Liver (tissue), 3 donors: ENCODE results near the gene SLC35B1.

ENCODE experiments used
- GABPA ChIP-seq, 2 donors: IDR thresholded peaks in 1 of 2; conservative IDR thresholded peaks in 1 of 2; 2 replicates each; pipeline ENCODE4 v1.6.1; 2016; ENCODE audit warnings: antibody characterized with exemption in 2 of 2, mild to moderate bottlenecking in 1 of 2, moderate library complexity in 1 of 2
- JUND ChIP-seq, 2 donors: IDR thresholded peaks; 2 replicates each; pipeline ENCODE4 v1.6.1; 2016; ENCODE audit warnings: antibody characterized with exemption in 2 of 2
- RAD21 ChIP-seq, 2 donors: IDR thresholded peaks; 2 replicates each; pipeline ENCODE4 v1.6.1; 2016; ENCODE audit warnings: antibody characterized with exemption in 2 of 2, mild to moderate bottlenecking in 2 of 2
- YY1 ChIP-seq: IDR thresholded peaks from 2 replicates; pipeline ENCODE4 v1.6.1; 2016; ENCODE audit warnings: antibody characterized with exemption, mild to moderate bottlenecking
- TF ChIP-seq, protein P1 (sequence below): fragments of 150-350 bp; IDR thresholded peaks from 2 replicates; pipeline ENCODE4 v1.5.1; 2017; ENCODE audit warnings: improper control_type of control experiment, low read depth, low read length; ENCODE audit not compliant: missing input control
- TF ChIP-seq, protein P2 (sequence below): IDR thresholded peaks from 2 replicates; pipeline ENCODE4 v1.6.1; 2016; ENCODE audit warnings: antibody characterized with exemption
- donor health status: healthy.
- donor health status: healthy.

DNA sequence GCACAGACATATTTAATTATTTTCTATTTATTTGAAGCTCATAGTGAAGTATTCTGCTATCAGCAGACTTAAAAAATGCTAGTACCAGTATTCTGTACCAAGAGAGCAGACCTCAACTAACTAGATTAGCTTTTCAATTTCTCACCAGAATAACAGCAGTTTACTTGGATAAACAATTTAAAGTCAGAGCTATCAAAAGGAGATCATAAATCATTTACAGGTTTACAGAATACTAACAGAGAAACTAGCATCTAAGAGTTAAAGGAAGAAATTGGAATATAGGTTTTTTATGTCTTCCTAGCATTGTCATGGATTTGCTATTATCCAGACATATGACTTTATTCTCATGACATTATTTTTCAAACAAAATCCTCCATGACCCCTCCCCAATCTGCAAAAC, 33.3 kb downstream of the SLC35B1 start:
- TF ChIP-seq JUND (IDR thresholded peaks at IDR 0.05) (no peak), GABPA (IDR thresholded peaks at IDR 0.05 in 1 of 2, conservative IDR thresholded peaks at IDR 0.05 in 1 of 2) (no peak), YY1 (no peak), RAD21 (IDR thresholded peaks at IDR 0.05) (no peak)
- TF ChIP-seq, protein P1, sequence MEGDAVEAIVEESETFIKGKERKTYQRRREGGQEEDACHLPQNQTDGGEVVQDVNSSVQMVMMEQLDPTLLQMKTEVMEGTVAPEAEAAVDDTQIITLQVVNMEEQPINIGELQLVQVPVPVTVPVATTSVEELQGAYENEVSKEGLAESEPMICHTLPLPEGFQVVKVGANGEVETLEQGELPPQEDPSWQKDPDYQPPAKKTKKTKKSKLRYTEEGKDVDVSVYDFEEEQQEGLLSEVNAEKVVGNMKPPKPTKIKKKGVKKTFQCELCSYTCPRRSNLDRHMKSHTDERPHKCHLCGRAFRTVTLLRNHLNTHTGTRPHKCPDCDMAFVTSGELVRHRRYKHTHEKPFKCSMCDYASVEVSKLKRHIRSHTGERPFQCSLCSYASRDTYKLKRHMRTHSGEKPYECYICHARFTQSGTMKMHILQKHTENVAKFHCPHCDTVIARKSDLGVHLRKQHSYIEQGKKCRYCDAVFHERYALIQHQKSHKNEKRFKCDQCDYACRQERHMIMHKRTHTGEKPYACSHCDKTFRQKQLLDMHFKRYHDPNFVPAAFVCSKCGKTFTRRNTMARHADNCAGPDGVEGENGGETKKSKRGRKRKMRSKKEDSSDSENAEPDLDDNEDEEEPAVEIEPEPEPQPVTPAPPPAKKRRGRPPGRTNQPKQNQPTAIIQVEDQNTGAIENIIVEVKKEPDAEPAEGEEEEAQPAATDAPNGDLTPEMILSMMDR, result no peak
- TF ChIP-seq, protein P2, sequence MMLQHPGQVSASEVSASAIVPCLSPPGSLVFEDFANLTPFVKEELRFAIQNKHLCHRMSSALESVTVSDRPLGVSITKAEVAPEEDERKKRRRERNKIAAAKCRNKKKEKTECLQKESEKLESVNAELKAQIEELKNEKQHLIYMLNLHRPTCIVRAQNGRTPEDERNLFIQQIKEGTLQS, result no peak
